PFSK-1 (cell line): Measurements from ENCODE around the gene TAGLN.

Experiments used
- FOXP2 ChIP-seq: optimal IDR thresholded peaks from 2 replicates; pipeline ENCODE3; 2011; ENCODE audit warnings: borderline replicate concordance, control low read depth, inconsistent platforms; ENCODE audit not compliant: insufficient read depth; ENCODE audit errors: extremely low read length, extremely low read depth
- POLR2AphosphoS5 ChIP-seq: IDR thresholded peaks from 2 replicates; pipeline ENCODE4 v1.6.1; 2012; ENCODE audit warnings: low read depth, mild to moderate bottlenecking, control low read depth, low read length, moderate library complexity
- SIN3A ChIP-seq: IDR thresholded peaks from 2 replicates; pipeline ENCODE4 v1.6.1; 2012; ENCODE audit warnings: mild to moderate bottlenecking, low read length, moderate library complexity, borderline replicate concordance; ENCODE audit not compliant: insufficient read depth
- TAF1 ChIP-seq: IDR thresholded peaks from 2 replicates; pipeline ENCODE4 v1.6.1; 2012; ENCODE audit warnings: low read length, control low read depth, borderline replicate concordance; ENCODE audit not compliant: insufficient read depth
- TF ChIP-seq, protein P1 (sequence below), 2 experiments: IDR thresholded peaks; 2 replicates each; pipeline versions ENCODE4 v1.6.1 to v1.8.0; 2011 to 2012; ENCODE audit warnings: low read depth in 2 of 2, low read length in 2 of 2, control low read depth in 1 of 2, inconsistent platforms in 1 of 2, mild to moderate bottlenecking in 1 of 2, moderate library complexity in 1 of 2; ENCODE audit not compliant: insufficient read depth in 1 of 2

Gene TAGLN

DNA sequence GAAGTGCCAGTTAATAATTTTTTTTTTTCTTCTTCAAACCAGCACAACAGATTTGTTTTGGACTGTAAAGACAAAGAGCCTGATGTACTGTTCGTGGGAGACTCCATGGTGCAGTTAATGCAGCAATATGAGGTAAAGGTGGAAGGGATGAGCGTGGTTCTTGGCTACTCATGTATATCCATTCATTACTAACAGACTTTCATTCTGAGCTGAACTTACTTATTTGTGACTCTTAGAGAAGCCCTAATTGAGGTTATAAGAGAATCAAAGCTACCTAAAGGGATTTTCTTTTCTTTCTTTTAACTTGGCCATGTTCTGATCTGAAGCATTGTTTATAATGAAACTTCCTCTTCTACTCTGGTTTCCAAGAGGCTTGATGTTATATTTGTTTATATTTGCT lies 39.3 kb upstream of the TAGLN start:
- TF ChIP-seq, protein P1, sequence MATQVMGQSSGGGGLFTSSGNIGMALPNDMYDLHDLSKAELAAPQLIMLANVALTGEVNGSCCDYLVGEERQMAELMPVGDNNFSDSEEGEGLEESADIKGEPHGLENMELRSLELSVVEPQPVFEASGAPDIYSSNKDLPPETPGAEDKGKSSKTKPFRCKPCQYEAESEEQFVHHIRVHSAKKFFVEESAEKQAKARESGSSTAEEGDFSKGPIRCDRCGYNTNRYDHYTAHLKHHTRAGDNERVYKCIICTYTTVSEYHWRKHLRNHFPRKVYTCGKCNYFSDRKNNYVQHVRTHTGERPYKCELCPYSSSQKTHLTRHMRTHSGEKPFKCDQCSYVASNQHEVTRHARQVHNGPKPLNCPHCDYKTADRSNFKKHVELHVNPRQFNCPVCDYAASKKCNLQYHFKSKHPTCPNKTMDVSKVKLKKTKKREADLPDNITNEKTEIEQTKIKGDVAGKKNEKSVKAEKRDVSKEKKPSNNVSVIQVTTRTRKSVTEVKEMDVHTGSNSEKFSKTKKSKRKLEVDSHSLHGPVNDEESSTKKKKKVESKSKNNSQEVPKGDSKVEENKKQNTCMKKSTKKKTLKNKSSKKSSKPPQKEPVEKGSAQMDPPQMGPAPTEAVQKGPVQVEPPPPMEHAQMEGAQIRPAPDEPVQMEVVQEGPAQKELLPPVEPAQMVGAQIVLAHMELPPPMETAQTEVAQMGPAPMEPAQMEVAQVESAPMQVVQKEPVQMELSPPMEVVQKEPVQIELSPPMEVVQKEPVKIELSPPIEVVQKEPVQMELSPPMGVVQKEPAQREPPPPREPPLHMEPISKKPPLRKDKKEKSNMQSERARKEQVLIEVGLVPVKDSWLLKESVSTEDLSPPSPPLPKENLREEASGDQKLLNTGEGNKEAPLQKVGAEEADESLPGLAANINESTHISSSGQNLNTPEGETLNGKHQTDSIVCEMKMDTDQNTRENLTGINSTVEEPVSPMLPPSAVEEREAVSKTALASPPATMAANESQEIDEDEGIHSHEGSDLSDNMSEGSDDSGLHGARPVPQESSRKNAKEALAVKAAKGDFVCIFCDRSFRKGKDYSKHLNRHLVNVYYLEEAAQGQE (IDR thresholded peaks at IDR 0.05; ENCODE audit: insufficient read depth in 1 of 2, low read depth in 2 of 2, low read length in 2 of 2): no peak
- no peak for TF ChIP-seq SIN3A
- no peak for TF ChIP-seq FOXP2
- TF ChIP-seq POLR2AphosphoS5: no peak
- TF ChIP-seq TAF1: no peak

DNA sequence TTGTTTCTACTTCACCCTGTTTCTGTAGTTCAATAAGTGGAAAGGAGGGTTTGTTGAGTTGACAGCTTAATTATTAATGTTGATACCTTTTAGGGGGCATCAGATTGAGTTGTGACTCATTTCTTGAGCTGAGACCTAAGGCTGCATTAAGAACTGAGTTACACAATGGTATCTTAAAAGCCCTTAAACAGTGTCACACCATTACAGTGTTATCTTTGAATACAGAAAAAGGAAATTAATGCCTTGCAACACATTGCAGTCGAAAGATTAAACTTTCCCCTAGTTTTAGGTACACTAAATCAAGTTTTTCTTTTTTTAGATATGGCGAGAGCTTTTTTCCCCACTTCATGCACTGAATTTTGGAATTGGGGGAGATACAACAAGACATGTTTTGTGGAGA lies 38.3 kb upstream of the TAGLN start:
- no peak for TF ChIP-seq SIN3A
- TF ChIP-seq, protein P1 (IDR thresholded peaks at IDR 0.05; ENCODE audit: insufficient read depth in 1 of 2, low read depth in 2 of 2, low read length in 2 of 2): no peak
- TF ChIP-seq TAF1: no peak
- no peak for TF ChIP-seq FOXP2
- TF ChIP-seq POLR2AphosphoS5: no peak

DNA sequence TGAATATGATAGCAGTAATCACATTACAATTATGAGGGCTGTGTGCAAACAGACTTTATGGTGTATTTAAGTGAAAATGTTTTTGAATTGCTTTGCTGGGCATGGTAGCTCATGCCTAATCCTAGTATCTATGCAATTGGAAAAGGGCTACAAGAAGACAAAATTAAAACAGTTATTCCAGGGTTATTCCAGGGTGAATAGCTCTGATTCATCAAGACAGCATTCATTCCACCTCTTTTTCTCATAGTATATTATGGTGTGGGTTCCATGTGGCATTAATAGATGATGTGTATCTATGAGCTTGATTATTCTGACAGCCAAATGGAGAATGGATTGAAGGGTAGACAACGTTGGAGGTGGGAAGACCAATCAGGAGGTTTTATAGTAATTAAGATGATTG lies 32.7 kb upstream of the TAGLN start:
- TF ChIP-seq, protein P1 (IDR thresholded peaks at IDR 0.05; ENCODE audit: insufficient read depth in 1 of 2, low read depth in 2 of 2, low read length in 2 of 2): no peak
- TF ChIP-seq TAF1 (no peak), SIN3A (no peak), FOXP2 (no peak), POLR2AphosphoS5 (no peak)

DNA sequence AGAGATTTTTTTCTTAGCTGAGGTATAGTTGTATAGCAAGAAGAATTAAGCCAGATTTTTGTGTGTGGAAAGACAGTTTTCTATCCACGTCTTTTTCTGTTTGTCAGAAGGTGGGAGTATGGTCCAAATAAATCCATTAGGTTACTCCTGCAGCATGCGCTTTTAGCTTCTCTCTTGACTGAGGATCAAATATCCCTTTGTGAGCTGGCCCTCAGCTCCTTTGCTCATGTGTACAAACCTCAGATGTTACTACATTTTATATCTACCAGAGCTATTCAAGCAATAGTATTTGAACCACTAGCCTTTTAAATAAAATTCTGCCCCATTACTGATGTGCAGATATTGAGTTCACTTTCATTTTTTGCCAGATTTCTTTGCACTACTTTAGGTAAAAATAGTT lies 29.4 kb upstream of the TAGLN start:
- TF ChIP-seq POLR2AphosphoS5 (no peak), FOXP2 (no peak)

DNA sequence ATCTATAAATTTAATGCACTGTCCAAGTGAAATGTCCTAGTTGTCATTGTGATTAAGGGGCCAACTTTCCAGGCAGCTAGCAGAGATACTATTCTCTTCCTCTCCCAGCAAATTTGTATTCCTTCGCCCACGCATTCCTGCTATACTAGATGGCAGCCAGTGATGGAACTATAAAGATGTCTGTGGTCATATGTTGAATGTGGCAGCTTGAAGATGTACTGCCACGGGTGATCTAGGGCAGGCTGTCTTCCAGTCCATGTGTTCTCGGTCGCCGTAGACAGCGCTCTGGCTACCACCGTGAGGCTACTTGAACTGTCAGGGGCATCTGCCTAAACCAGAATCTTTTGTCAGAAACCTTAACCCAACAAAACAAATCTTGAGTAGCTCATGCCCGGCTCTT lies 29.0 kb upstream of the TAGLN start:
- TF ChIP-seq, protein P1 (IDR thresholded peaks at IDR 0.05; ENCODE audit: insufficient read depth in 1 of 2, low read depth in 2 of 2, low read length in 2 of 2): no peak
- TF ChIP-seq FOXP2 (no peak), TAF1 (no peak), POLR2AphosphoS5 (no peak), SIN3A (no peak)

DNA sequence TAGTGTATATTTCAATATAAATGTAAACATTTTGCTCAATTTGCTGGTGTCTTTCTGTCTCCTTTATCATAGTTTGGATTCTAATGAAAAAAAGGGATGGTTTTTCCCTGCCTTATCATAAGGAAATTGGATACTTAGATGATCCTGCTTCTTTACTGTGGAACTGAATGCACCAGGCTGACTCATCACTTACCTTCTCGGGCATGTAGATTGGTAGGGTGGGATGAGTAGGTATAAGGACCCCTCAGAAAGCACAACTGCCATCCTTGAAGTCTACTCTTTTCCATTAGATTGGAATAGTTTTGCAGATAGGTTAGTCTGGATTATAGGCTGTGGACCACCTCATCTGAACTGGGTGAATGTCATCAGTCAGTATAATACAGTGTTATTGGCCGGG lies 28.2 kb upstream of the TAGLN start:
- TF ChIP-seq, protein P1 (IDR thresholded peaks at IDR 0.05; ENCODE audit: insufficient read depth in 1 of 2, low read depth in 2 of 2, low read length in 2 of 2): no peak
- TF ChIP-seq FOXP2 (no peak), SIN3A (no peak), TAF1 (no peak), POLR2AphosphoS5 (no peak)
